ENCODE measurements around the gene FBXL19. TPM values are rescaled to one million over a fixed set of nuclear protein-coding genes. Genes with fewer than 3 reads are reported as not detected.

FBXL19 gene
- total and polyA plus RNA-seq, 2 of the 8 experiments (the other 6 are each of a cell fraction or from before 2014, with no cell fraction given), result 47.2 to 72.2 TPM

DNA sequence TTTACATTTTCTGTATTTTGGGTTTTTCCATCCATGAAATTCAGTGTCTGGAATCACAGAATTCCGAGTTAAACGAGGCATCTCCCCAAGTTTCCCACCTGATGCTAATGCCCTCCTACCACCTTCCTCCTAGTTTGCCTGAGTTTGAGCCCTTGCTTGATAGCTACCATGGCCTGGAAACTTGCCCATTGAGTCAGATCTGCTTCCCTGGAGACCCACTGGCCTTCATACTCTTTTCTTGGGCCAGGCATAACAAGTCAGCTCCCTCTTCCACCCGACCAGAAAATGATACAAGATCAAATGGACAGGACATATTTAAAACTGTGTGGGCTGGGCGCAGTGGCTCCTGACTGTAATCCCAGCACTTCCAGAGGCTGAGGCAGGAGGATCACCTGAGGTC lies 44.4 kb downstream of the FBXL19 start:
- no peak overlapping the region for H3K23ac ChIP-seq (ENCODE audit: insufficient read length)
- no peak overlapping the region for H3K4ac ChIP-seq (replicated peaks; ENCODE audit: insufficient read length, low read depth, low read length)
- 86% methylated on average over 4 of the region's 4 CpGs; no CpG with 5 or more reads in 1 of the 2 experiments for WGBS, 2 experiments (ENCODE audit: extremely low coverage in 1 of 2, insufficient coverage in 1 of 2, insufficient read length in 1 of 2, insufficient replicate concordance in 2 of 2, low coverage in 1 of 2, low lambda C conversion rate in 2 of 2, missing lambda C conversion rate in 1 of 2)
- no peaks in the 10 kb centered on the region for H3K79me2 ChIP-seq (ENCODE audit: control insufficient read depth in 1 of 2, insufficient read depth in 2 of 2, low read length in 2 of 2)
- no peak overlapping the region for H3K4me2 ChIP-seq (ENCODE audit: insufficient read depth in 1 of 2, low read depth in 2 of 2, low read length in 2 of 2)
- H3K14ac ChIP-seq (ENCODE audit: insufficient read length), result no peak overlapping the region
- H3K27ac ChIP-seq (ENCODE audit: low read depth, low read length), result no peak overlapping the region
- H2BK20ac ChIP-seq (ENCODE audit: low read length), result no peak overlapping the region
- H3K23me2 ChIP-seq (ENCODE audit: low read depth, low read length), result no peaks in the 10 kb centered on the region
- H2AFZ ChIP-seq (ENCODE audit: low read length), result no peak overlapping the region
- no peak overlapping the region for H2BK15ac ChIP-seq (ENCODE audit: low read length)
- H3K9ac ChIP-seq (replicated peaks in 1 of 4; ENCODE audit: extremely low read depth in 1 of 4, low read depth in 3 of 4, low read length in 3 of 4), result no peak overlapping the region
- H2BK12ac ChIP-seq (ENCODE audit: low read depth, low read length), result no peak overlapping the region
- H3K36me3 ChIP-seq (ENCODE audit: control insufficient read depth in 2 of 4, insufficient read depth in 4 of 4, low read length in 3 of 4), result peaks cover 54 to 88% (median 63%) of the 10 kb centered on the region in 4 experiments
- no peak overlapping the region for H2AK5ac ChIP-seq (ENCODE audit: low read depth, low read length)
- no peak overlapping the region for H4K91ac ChIP-seq (replicated peaks; ENCODE audit: insufficient read length, low read length)
- no peak overlapping the region for H3K56ac ChIP-seq (replicated peaks; ENCODE audit: insufficient read length, low read depth, low read length)
- H3K4me3 ChIP-seq (ENCODE audit: extremely low read depth in 1 of 4, insufficient read depth in 2 of 4, low read depth in 3 of 4, low read length in 4 of 4), result no peak overlapping the region
- peaks cover 0 to 13% of the 10 kb centered on the region in 2 experiments for H4K20me1 ChIP-seq (replicated peaks in 1 of 2; ENCODE audit: control insufficient read depth in 1 of 2, insufficient read depth in 2 of 2, low read length in 2 of 2)
- ChIA-PET POLR2A (ENCODE audit: partially characterized antibody) (interaction anchor here (1.1 to 6.4 kb wide), 6 partner anchors 8 to 91 kb away, joined by 3 to 45 read pairs (median 9); partner anchors contain the start of genes HSD3B7 and SETD1A), CTCF (ENCODE audit: partially characterized antibody) (interaction anchor here (1.0 to 2.9 kb wide), 4 partner anchors 9 to 75 kb away, joined by 4 to 17 read pairs (median 6); no protein-coding TSS in a partner anchor)
- FAIRE-seq, result no peak
- no peaks in the 10 kb centered on the region for H3K79me1 ChIP-seq (ENCODE audit: low read depth, low read length)
- DNase-seq (ENCODE audit: low read depth in 1 of 2, low spot score in 2 of 2), result no peak
- H4K8ac ChIP-seq (ENCODE audit: extremely low read depth, insufficient read depth, low read length), result no peak overlapping the region
- H2BK120ac ChIP-seq (replicated peaks; ENCODE audit: low read depth, low read length), result no peak overlapping the region
- H3K9me3 ChIP-seq (ENCODE audit: insufficient read depth in 2 of 2, low read depth in 1 of 2, low read length in 1 of 2), result no peaks in the 10 kb centered on the region; a peak in 1 of 4 replicates
- no peak overlapping the region for H2BK5ac ChIP-seq (ENCODE audit: low read depth, low read length)
- TF ChIP-seq SIX5 (IDR thresholded peaks at IDR 0.05; ENCODE audit: low read depth, low read length), result no peak
- no peak for TF ChIP-seq SP1 (IDR thresholded peaks at IDR 0.05; ENCODE audit: low read depth, low read length)
- TF ChIP-seq TEAD4 (IDR thresholded peaks at IDR 0.05; ENCODE audit: low read depth, low read length), result no peak
- H3K18ac ChIP-seq (ENCODE audit: extremely low read depth, low read length), result no peak overlapping the region
- H3K27me3 ChIP-seq (replicated peaks in 1 of 4; ENCODE audit: control insufficient read depth in 3 of 4, extremely low read depth in 1 of 4, insufficient read depth in 3 of 4, low read length in 3 of 4), result no peaks in the 10 kb centered on the region
- no peak overlapping the region for H4K5ac ChIP-seq (ENCODE audit: insufficient read length, low read depth, low read length)
- H3K4me1 ChIP-seq (replicated peaks in 1 of 4; ENCODE audit: control insufficient read depth in 3 of 4, insufficient read depth in 4 of 4, low read length in 3 of 4), result no peaks in the 10 kb centered on the region
